Measurements from ENCODE around the gene RNF135.
"Not testable (repeated sequence)": the region's sequence is repeated elsewhere in the genome, so short reads cannot be mapped to it uniquely, and the experiment has no call there.

RNF135 gene

GRCh38 chr17:30970831-30971567, at the start of gene RNF135:
Gene RNF135, plus strand, starts transcription at chr17:30971039. Its CDS starts 35 bp downstream, at chr17:30971074.
- peak; percentile 12 to 66 (median 26) for DNase-seq (ENCODE audit: low read depth in 3 of 3)

- DNase-seq (ENCODE audit: low read depth in 3 of 3), result no peak
Measured at GRCh38 chr17:30921544-30922196, 49.2 kb upstream of the RNF135 start, which contains the start of gene ADAP2. Gene ADAP2, plus strand, starts transcription at chr17:30921945. Its CDS starts 70 bp downstream, at chr17:30922015.

DNA sequence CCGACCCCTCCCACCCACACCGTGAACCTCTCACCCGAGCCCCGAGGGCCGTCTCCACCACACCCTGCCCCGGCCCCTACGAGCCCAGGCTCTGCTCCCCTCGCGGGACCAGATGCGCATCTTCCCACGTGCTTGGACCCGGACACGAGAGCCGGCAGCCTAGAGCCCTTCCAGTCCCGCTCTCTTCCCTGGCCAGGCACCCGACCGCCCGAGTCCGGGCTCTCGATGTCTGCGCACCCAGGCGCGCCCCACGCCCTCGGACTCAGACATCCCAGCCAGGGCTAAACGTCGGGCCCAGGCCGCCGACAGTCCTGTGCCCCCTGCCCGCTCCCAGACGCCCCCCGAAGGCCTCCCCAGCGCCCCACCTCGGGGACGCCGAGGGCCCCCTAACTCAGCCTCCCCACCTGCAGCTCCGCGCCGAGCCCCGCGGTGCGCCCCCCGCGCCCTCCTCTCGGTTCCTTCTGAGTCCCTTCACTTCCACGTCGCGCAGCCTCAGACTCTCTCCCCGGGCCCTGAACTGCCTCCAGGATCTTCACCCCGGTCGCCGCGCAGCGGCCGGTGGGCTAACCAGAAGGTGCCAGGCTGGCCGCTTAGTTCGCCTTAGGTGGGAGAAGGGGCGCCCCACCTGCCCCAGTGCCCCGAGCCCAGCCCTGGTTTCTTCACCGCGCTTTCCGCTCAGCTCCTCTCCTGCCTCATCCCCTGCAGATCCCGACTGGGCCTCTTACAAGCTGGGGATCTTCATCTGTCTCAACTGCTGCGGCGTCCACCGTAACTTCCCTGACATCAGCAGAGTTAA, 48.4 kb upstream of the RNF135 start:
- DNase-seq (ENCODE audit: low read depth in 3 of 3), result no peak

- no peak for DNase-seq (ENCODE audit: low read depth in 3 of 3)
Measured at GRCh38 chr17:30924341-30924740, 46.5 kb upstream of the RNF135 start.

- DNase-seq (ENCODE audit: low read depth in 3 of 3), result no peak
Measured at GRCh38 chr17:30926516-30926915, 44.3 kb upstream of the RNF135 start.

DNA sequence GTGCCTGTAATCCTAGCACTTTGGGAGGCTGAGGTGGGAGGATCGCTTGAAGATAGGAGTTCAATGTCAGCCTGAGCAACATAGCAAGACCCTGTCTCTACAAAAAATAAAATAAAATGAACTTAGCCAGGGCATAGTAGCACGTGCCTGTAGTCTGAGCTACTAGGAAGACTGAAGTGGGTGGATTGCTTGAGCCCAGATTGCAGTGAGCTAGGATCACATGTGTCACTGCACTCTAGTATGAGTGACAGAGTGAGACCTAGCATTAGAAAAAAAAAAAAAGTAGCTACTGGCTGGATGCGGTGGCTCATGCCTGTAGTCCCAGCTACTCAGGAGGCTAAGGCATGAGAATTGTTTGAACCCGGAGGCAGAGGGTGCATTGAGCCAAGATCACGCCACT, 43.1 kb upstream of the RNF135 start:
- no peak for DNase-seq (ENCODE audit: low read depth in 3 of 3)

- no peak for DNase-seq (ENCODE audit: low read depth in 3 of 3)
Measured at GRCh38 chr17:30928584-30928983, 42.3 kb upstream of the RNF135 start.

DNA sequence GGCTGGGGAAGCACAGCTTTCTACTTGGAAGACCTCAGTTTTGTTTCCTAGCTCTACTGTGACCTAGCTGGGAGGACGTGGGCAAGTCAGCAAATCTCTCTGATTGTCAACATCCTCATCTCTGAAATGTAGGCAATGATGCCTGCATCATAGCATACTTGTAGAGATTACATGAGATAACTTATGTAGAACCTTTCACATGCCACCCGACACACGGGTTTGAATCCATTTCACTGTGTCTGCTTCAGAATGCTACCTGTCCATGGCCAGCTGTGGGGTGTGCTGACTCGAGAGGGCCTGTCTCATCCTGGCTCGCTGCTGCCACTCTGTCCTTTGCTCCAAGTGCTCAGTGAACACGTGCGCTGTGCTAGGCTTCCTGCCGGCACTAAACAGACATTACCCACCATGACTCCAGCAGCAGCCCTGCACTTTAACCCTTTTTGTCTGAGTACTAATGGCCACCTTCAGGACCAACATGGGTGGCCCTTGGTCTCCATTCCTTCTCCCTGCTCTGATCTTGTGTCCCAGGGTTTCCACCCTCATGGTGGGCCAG, 41.7 kb upstream of the RNF135 start:
- DNase-seq (ENCODE audit: low read depth in 3 of 3), result no peak

DNA sequence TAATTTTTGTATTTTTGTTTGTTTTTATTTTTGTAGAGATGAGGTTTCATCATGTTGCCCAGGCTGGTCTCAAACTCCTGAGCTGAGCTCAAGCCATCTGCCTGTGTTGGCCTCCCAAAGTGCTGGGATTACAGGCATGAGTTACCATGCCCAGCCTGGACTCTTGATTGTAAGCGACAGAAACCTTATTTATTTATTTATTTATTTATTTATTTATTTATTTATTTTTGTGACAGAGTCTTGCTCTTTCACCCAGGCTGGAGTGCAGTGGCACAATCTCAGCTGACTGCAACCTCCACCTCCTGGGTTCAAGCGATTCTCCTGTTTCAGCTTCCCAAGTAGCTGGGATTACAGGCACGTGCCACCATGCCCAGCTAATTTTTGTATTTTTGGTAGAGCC, 41.0 kb upstream of the RNF135 start:
- DNase-seq (ENCODE audit: low read depth in 3 of 3), result not testable (repeated sequence)

GRCh38 chr17:30930495-30930894, 40.3 kb upstream of the RNF135 start:
- DNase-seq (ENCODE audit: low read depth in 3 of 3), result no peak

GRCh38 chr17:30931582-30931981, 39.3 kb upstream of the RNF135 start:
- DNase-seq (ENCODE audit: low read depth in 3 of 3), result not testable (repeated sequence)

DNA sequence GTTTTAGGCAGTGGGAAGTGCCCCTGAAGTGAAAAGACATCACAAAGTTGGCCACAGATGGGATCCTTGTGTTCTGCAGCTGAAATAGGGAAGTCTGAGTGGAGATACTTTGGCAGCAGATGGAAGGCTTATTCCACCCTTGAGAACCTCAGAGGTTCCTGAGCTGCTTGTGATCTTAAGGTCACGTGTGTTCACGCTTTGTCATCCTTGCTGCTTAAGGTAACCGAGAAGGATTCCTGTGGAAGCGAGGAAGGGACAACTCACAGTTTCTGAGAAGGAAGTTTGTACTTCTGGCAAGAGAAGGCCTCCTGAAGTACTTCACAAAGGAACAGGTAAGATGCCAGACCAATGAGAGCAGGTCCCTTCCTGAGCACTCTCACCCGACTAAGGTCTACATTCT, 36.9 kb upstream of the RNF135 start:
- DNase-seq (ENCODE audit: low read depth in 3 of 3), result no peak

GRCh38 chr17:30939051-30939689, 31.7 kb upstream of the RNF135 start:
- no peak for DNase-seq (ENCODE audit: low read depth in 3 of 3)

- no peak for DNase-seq (ENCODE audit: low read depth in 3 of 3)
Measured at GRCh38 chr17:30942308-30943079, 28.3 kb upstream of the RNF135 start.

GRCh38 chr17:30947796-30948195, 23.0 kb upstream of the RNF135 start:
- no peak for DNase-seq (ENCODE audit: low read depth in 3 of 3)

DNA sequence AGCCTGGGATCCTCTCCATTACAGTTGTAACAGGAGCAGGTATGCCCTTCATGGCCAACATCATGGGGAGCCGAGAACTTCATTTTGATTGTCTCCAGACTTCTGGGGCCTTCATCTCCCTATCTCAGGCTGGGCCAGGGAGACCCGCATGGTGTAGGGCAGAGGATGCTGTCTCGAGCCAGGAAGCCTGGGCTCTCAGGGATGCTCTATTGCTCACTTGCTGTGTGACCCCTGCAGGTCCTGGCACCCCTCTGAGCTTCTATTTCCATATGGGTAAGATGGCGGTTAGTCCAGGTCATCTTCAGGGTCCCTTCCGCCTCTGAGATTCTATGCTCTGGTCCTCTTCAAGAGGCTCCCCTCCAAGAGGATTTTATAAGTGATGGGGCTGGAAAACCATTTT, 20.6 kb upstream of the RNF135 start:
- no peak for DNase-seq (ENCODE audit: low read depth in 3 of 3)

DNA sequence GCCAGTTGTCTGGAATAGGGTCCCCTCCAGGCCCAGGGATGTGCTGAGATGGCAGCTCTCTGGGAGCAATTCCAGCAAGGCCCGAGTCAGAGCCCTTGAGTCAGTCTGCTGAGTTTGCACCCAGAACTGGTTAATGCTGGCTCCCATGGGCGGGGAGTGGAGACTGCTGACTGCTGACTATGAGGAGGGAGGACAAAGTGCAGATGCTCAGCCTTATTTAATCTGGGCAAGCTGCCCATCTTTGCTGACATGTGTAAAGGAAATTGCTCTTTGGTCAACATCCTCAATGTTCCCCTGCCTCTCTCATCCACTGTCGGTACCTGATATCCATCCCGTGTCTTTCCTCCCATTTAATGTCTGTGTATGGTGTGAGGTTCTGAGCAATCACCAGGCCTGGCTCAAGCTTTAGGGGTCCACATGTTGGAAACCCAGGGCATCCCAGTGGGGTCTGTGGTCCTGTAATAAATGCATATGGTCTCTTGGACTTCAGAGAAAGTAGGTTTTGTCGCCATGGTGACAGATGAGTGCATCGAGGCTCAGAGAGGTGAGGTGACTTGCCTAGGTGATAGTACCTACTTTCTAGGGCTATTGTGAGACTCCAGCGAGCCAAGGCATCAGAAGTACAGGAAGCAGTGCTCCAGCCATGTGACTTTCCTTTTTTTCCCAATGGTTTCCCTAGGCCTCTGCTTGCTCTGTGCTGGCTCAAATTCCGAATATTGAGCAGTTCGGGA, 20.0 kb upstream of the RNF135 start:
- DNase-seq (ENCODE audit: low read depth in 3 of 3), result no peak

- DNase-seq (ENCODE audit: low read depth in 3 of 3), result no peak
Measured at GRCh38 chr17:30952638-30953393, 18.0 kb upstream of the RNF135 start.

DNA sequence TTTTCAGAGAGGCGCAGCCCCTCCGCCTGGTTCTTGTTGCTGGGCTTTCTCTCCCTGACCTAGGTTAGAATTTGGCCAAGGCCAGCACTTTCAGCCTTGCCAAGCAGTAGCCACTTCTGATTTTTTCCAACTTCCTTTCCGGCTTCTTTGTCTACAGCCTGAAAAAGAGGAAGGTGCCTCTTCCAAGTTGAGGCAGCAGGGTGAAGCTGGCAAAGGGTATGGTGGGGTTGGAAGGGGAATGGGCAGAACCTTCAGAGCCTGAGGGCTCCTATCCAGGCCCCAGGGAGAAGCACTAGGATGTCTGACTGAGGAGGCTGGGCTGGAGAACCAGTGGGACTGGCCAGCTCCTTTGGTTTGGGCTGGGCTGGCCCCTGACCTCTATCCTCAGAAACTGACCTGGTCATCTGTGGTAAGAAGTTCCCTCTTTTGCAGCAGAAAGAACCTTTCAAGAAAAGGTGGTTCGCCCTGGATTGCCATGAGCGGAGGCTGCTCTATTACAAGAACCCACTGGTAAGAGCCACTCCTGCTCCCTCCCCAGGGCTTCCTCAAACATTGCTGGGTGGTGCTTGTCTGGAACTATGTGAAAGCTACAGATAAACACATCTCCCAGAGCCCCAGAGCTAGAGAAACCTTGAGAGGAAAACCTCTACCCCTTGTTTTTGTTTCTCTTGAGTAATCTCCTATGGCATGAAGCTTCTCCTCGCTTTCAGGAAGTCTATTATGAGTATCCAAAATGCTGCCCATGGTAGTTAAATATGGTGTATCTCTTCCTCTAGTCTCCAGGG, 16.6 kb upstream of the RNF135 start:
- DNase-seq (ENCODE audit: low read depth in 3 of 3), result no peak
